ENCODE data around the gene FBRS. TPM values are rescaled to one million over a fixed set of nuclear protein-coding genes. Genes with fewer than 3 reads are reported as not detected.

The FBRS gene
- polyA plus RNA-seq, 1 of the 3 experiments (the other 2 are of a cell fraction): 11.5 TPM

- no peaks in the 10 kb centered on the region for H3K9me2 ChIP-seq
- WGBS (ENCODE audit: low lambda C conversion rate): 1% methylated on average over 15 of the region's 63 CpGs
- H3K27me3 ChIP-seq (ENCODE audit: insufficient read depth): no peaks in the 10 kb centered on the region
- peak within 1 kb of the TSS; percentile 98 for H2AFZ ChIP-seq (ENCODE audit: low read depth)
- peak within 1 kb of the TSS; percentile 98 for H3K9ac ChIP-seq
- CTCF ChIA-PET: interaction anchor here (0.9 to 2.0 kb wide), 7 partner anchors 12 to 161 kb away, joined by 3 to 7 read pairs (median 4); partner anchors contain the start of genes ZNF688, ZNF764 and ZNF785
- H3K4me3 ChIP-seq (ENCODE audit: low read depth in 2 of 2, low read length in 1 of 2): peak within 1 kb of the TSS; percentile 64 to 87
- H3K4me1 ChIP-seq (ENCODE audit: control insufficient read depth in 1 of 2, insufficient read depth in 2 of 2, low read depth in 1 of 2, low read length in 1 of 2): peaks cover 6% of the 10 kb centered on the region in 2 experiments; a peak in 2 of 4 replicates
- H3K79me2 ChIP-seq (ENCODE audit: insufficient read depth): peaks cover 25% of the 10 kb centered on the region
- no peaks in the 10 kb centered on the region for H3K9me3 ChIP-seq
- no peaks in the 10 kb centered on the region for H3F3A ChIP-seq (replicated peaks; ENCODE audit: insufficient read depth)
- H3K4me2 ChIP-seq: peak within 1 kb of the TSS; percentile 94
- peak; percentile 96 for DNase-seq
- no peaks in the 10 kb centered on the region for H4K20me1 ChIP-seq (ENCODE audit: insufficient read depth)
- POLR2A ChIA-PET: interaction anchor here (0.6 to 2.9 kb wide), 8 partner anchors 8 to 180 kb away, joined by 3 to 14 read pairs (median 4); partner anchors contain the start of genes DCTPP1, FBRS, PRR14 and ZNF764
- H3K36me3 ChIP-seq (replicated peaks in 1 of 2; ENCODE audit: control insufficient read depth in 1 of 2, insufficient read depth in 2 of 2, low read length in 1 of 2): peaks cover 2 to 25% of the 10 kb centered on the region in 2 experiments
- no peak for TF ChIP-seq RCOR1 (IDR thresholded peaks at IDR 0.05; ENCODE audit: low read length)
- TF ChIP-seq, protein P1, sequence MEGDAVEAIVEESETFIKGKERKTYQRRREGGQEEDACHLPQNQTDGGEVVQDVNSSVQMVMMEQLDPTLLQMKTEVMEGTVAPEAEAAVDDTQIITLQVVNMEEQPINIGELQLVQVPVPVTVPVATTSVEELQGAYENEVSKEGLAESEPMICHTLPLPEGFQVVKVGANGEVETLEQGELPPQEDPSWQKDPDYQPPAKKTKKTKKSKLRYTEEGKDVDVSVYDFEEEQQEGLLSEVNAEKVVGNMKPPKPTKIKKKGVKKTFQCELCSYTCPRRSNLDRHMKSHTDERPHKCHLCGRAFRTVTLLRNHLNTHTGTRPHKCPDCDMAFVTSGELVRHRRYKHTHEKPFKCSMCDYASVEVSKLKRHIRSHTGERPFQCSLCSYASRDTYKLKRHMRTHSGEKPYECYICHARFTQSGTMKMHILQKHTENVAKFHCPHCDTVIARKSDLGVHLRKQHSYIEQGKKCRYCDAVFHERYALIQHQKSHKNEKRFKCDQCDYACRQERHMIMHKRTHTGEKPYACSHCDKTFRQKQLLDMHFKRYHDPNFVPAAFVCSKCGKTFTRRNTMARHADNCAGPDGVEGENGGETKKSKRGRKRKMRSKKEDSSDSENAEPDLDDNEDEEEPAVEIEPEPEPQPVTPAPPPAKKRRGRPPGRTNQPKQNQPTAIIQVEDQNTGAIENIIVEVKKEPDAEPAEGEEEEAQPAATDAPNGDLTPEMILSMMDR (IDR thresholded peaks at IDR 0.05): 0 out of 2 replicates have a peak, but pooled peaks have one; percentile 7
- peak; percentile 91 for TF ChIP-seq TAF1 (IDR thresholded peaks at IDR 0.05; ENCODE audit: borderline replicate concordance, low read depth, low read length)
- TF ChIP-seq MEF2A (IDR thresholded peaks at IDR 0.05; ENCODE audit: borderline replicate concordance, low read depth): no peak
- TF ChIP-seq, protein P2, sequence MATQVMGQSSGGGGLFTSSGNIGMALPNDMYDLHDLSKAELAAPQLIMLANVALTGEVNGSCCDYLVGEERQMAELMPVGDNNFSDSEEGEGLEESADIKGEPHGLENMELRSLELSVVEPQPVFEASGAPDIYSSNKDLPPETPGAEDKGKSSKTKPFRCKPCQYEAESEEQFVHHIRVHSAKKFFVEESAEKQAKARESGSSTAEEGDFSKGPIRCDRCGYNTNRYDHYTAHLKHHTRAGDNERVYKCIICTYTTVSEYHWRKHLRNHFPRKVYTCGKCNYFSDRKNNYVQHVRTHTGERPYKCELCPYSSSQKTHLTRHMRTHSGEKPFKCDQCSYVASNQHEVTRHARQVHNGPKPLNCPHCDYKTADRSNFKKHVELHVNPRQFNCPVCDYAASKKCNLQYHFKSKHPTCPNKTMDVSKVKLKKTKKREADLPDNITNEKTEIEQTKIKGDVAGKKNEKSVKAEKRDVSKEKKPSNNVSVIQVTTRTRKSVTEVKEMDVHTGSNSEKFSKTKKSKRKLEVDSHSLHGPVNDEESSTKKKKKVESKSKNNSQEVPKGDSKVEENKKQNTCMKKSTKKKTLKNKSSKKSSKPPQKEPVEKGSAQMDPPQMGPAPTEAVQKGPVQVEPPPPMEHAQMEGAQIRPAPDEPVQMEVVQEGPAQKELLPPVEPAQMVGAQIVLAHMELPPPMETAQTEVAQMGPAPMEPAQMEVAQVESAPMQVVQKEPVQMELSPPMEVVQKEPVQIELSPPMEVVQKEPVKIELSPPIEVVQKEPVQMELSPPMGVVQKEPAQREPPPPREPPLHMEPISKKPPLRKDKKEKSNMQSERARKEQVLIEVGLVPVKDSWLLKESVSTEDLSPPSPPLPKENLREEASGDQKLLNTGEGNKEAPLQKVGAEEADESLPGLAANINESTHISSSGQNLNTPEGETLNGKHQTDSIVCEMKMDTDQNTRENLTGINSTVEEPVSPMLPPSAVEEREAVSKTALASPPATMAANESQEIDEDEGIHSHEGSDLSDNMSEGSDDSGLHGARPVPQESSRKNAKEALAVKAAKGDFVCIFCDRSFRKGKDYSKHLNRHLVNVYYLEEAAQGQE (IDR thresholded peaks at IDR 0.05; ENCODE audit: low read depth, low read length): 0 out of 2 replicates have a peak, but pooled peaks have one; percentile 19
- peak; percentile 89 for TF ChIP-seq ELF1 (IDR thresholded peaks at IDR 0.05)
- TF ChIP-seq GABPA (IDR thresholded peaks at IDR 0.05; ENCODE audit: low read depth): peak; percentile 34
- TF ChIP-seq USF2 (IDR thresholded peaks at IDR 0.05; ENCODE audit: borderline replicate concordance, low read depth, low read length): no peak
- peak; percentile 96 for TF ChIP-seq CHD2 (IDR thresholded peaks at IDR 0.05; ENCODE audit: low read length, partially characterized antibody)
- peak; percentile 45; the same call in 1 of the 2 replicates for TF ChIP-seq PBX3 (IDR thresholded peaks at IDR 0.05)
- TF ChIP-seq, protein P3, sequence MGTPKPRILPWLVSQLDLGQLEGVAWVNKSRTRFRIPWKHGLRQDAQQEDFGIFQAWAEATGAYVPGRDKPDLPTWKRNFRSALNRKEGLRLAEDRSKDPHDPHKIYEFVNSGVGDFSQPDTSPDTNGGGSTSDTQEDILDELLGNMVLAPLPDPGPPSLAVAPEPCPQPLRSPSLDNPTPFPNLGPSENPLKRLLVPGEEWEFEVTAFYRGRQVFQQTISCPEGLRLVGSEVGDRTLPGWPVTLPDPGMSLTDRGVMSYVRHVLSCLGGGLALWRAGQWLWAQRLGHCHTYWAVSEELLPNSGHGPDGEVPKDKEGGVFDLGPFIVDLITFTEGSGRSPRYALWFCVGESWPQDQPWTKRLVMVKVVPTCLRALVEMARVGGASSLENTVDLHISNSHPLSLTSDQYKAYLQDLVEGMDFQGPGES (IDR thresholded peaks at IDR 0.05; ENCODE audit: low read depth, low read length): peak; percentile 99
- TF ChIP-seq MXI1 (IDR thresholded peaks at IDR 0.05; ENCODE audit: low read depth, low read length): peak; percentile 86
- peak; percentile 10; the same call in 1 of the 2 replicates for TF ChIP-seq TCF12 (IDR thresholded peaks at IDR 0.05)
- TF ChIP-seq YY1 (IDR thresholded peaks at IDR 0.05; ENCODE audit: low read depth): peak; percentile 99
- peak; percentile 83 for TF ChIP-seq POLR2AphosphoS5 (IDR thresholded peaks at IDR 0.05; ENCODE audit: low read depth, low read length)
- peak within 1 kb of the TSS; percentile 87 for H3K27ac ChIP-seq (ENCODE audit: low read depth in 2 of 2, low read length in 1 of 2)
Measured at GRCh38 chr16:30609926-30610839, 48.0 kb upstream of the FBRS start, which contains the start of gene ZNF689. Gene ZNF689 (minus strand): TSS chr16:30610389. CDS start chr16:30610041, 348 bp downstream.

Measured in SK-N-SH (cell line).